B cell (primary cell): ENCODE measurements around the gene MRAP2.

Source experiments
- CTCF ChIP-seq: fragments of 200-600 bp; IDR thresholded peaks from one replicate; pipeline ENCODE4 v1.8.0; 2022; ENCODE audit warnings: antibody characterized with exemption, mild to moderate bottlenecking
- EZH2 ChIP-seq: IDR thresholded peaks from 2 replicates; pipeline ENCODE4 v1.6.1; 2012; ENCODE audit warnings: borderline replicate concordance, low read depth, mild to moderate bottlenecking, moderate library complexity, low read length; ENCODE audit not compliant: insufficient read depth, poor library complexity, severe bottlenecking

- no peak for TF ChIP-seq CTCF
- TF ChIP-seq EZH2 = no peak
Observed at GRCh38 chr6:84007871-84008270, 25.7 kb upstream of the MRAP2 start.
